Posterior vena cava (tissue), 2 donors: ENCODE data around the gene SLC22A23. TPM values are rescaled to one million over a fixed set of nuclear protein-coding genes. Genes with fewer than 3 reads are reported as not detected.

Experiments used
- DNase-seq: peaks from one replicate; pipeline ENCODE4 v3.0.0-alpha.2; 2020; ENCODE audit warnings: low spot score
- intact Hi-C, 2 donors: fragments of 100-400 bp; cut with DNase I; formaldehyde crosslinking; loops; one replicate each; pipeline versions ENCODE4 v1.14.1 to v1.14.2; 2022 to 2023
- total RNA-seq, 2 donors: library from RNA; stranded (reverse); fragmentation: NEBNext Ultra II Directional; extraction: Animal tissue kit (Norgen Biotek cat#: 25700); gene quantifications; one replicate each; pipeline ENCODE4 v1.2.1, GENCODE V29; 2021
- donor health status: DM: yes; HTN: yes; CAD: no.
- donor health status: DM: yes; HTN: yes; CAD: no.

The SLC22A23 gene
- total RNA-seq, 2 donors from 2014 or later, result 5.2 to 5.6 TPM

DNA sequence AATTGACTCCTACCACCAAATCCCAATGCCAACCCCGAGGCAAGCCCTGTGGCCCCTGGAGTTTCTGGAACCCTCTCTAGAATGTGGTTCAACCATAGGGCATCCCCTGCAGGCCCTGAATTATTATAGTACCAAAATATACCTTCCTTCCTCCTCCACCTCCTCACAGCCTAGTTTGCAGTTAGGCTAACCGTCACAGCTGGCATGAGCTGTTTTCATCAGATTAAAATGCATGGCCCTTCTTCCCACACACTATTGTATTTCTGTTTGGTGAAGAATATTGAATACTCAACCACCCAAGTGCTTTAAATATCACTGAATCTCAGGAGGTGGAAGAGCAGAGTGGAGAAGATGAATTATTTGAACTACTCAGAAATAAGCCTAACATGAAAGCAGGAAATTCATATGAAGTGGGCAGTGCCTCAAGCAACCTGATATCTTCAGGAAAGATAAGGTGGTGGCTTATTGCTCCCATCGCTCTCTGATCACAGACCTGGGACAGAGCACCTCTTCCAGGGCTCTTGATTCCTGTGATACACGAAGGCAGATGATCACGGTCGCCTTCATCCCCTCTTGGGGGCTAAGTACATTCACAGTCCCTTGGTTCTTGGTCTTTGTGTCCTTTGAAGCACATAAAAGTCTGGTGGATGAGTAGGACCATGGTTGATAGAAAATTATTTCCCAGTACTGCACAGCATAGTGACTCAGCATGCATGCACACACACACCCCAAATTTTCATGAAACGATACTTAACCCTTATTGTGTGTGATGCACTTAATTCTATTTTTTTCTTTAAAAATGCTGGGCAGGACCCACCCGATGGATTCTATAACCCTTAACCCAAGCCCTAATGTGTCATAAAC lies 107.2 kb downstream of the SLC22A23 start:
- intact Hi-C loops, result no loop called here
- peak; percentile 17 for DNase-seq

DNA sequence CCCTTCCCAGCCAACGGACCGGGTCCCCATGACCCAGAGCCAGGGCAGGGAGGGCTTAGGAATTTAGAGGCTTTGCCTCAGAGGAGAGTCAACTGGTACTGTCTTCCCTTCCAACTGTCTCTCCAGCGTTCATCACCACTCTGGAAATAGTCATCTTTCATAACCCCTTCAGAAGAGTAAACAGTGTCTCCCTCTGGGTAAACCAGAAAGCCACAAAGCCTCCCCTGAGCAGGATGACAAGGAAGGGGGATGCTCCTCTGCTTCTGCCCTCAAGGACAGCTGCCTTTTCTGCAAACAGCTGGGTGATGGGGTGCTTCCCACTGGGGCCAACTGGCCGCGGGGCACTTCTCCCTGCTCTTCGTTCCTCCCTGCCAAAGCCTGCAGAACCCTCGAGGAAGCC lies 108.0 kb downstream of the SLC22A23 start:
- intact Hi-C loops, result no loop called here

GRCh38 chr6:3347826-3348225 lies 109.0 kb downstream of the SLC22A23 start:
- intact Hi-C loops, result no loop called here
- DNase-seq, result peak; percentile 12

More for the DNA sequence above, 108.0 kb downstream of the SLC22A23 start:
- peak; percentile 40 for DNase-seq

- intact Hi-C loops, result no loop called here
- DNase-seq, result peak; percentile 22
Measured at GRCh38 chr6:3347247-3347646, 109.6 kb downstream of the SLC22A23 start.

GRCh38 chr6:3346476-3346875 lies 110.4 kb downstream of the SLC22A23 start:
- DNase-seq, result peak; percentile 37

DNA sequence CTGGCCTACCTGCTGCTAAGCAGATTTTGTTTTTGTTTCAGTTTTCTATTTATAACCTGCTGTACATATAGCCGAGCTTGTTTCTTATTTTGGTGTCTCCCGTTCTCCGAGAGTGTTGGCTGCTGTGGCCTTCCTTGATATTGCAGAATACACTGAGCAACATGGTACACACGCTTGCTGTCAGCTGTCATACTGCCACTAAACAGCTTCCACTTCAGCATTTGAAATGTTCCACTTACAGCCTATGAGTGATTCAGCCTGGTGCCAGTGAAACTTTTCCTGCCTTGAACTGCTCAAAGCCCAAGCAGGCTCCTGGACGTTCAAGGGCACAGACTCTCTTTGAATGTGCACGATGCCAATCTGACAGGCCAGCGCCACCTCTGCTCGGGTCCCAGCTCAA lies 111.0 kb downstream of the SLC22A23 start:
- DNase-seq, result no peak
- intact Hi-C loops, result no loop called here

More at GRCh38 chr6:3346476-3346875, 110.4 kb downstream of the SLC22A23 start:
- intact Hi-C loops, result no loop called here

DNA sequence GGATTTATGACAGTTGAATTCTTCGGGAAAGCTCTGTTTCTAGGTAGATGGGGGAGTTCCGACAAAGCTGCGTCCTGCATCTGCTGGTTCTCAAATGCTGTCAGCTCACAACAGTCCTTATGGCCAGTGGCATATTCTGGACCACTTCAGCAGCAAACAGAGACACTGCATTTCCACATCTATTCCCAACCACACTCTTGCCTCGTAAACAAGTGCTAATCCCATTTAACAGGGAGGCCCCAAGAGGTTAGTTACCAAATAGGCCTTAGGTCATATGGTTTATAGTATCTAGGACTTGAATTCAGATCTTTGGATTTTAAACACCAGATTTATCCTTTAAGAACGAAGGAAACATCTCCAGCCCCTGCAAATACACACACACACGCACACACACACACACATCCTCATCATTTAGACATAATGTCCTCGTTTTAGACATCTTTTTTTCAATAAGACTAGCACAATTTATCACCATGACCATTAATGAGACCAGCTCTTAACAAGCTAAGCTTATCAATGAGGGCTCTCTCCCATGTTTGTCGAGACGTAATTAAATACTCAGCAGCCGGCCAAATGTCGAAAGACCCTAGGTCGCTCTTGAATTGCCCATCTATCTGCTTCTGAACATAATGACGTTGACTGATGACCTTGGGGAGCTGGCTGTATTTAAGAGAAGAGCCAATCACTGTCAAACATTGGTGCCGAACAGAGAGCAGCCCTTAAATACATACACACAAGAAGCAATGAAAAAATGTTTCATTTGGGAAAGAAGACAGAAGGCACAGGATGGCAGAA lies 113.6 kb downstream of the SLC22A23 start:
- DNase-seq, result no peak
- intact Hi-C loops, result no loop called here

DNA sequence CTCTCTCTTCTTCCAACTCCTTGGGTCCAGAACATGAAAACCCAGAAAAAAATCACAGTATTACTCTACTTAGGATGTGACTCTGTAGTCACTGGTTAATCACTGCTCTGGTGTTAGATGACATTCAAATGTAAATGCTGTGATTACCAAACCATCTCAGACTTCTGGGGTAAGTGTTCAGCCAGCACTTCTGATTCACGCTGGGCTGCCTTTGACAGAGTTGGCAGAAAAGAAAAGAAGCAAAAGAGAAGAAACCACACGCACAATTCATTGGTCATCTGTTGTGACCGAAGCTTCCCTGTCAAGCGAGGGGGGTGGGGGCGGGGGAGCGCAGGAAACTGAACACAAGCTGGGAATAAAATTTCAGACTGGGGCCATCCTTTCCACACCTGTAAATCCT lies 115.4 kb downstream of the SLC22A23 start:
- intact Hi-C loops, result no loop called here
- DNase-seq, result peak; percentile 75

- intact Hi-C loops, result no loop called here
- peak; percentile 74 for DNase-seq
Measured at GRCh38 chr6:3340894-3341293, 116.0 kb downstream of the SLC22A23 start.

DNA sequence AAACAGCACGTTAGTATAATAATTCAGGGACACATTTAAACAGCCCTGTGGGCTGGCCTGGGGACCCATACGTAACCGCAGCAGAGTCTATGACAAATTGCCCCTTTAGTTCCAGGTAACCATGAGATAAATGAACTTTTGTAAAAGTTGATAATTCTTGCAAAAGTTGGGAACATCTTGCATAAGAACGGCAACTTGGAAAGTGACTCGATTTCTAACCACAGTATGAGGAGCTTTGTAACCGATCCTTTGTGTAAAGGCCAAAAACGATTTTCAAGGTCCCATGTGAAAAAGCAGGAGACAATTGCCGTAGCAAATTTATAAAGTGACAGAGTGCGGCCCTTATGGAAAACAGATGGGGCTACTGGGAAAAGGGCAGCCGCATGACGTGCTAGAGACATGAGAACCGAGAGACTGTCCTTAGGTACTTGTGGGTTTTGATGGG lies 116.5 kb downstream of the SLC22A23 start:
- DNase-seq, result peak; percentile 29
- intact Hi-C loops, result no loop called here

DNA sequence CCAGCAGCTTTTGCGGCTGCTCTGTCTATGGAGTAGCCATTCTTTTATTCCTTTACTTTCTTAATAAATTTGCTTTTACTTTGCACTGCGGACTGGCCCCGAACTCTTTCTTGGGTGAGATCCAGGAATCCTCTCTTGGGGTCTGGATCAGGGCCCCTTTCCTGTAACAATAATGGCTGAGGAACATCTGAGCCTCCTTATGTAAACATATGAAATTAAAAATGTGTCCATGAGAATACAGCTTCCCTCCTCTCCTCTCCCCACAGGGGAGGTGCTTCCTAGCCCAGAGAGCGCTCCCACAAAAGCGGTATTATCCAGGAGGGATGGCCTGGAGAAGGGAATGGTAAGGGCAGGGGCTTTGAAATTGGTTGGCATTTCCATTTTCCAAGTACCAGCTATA lies 117.0 kb downstream of the SLC22A23 start:
- DNase-seq, result no peak
- intact Hi-C loops, result no loop called here

DNA sequence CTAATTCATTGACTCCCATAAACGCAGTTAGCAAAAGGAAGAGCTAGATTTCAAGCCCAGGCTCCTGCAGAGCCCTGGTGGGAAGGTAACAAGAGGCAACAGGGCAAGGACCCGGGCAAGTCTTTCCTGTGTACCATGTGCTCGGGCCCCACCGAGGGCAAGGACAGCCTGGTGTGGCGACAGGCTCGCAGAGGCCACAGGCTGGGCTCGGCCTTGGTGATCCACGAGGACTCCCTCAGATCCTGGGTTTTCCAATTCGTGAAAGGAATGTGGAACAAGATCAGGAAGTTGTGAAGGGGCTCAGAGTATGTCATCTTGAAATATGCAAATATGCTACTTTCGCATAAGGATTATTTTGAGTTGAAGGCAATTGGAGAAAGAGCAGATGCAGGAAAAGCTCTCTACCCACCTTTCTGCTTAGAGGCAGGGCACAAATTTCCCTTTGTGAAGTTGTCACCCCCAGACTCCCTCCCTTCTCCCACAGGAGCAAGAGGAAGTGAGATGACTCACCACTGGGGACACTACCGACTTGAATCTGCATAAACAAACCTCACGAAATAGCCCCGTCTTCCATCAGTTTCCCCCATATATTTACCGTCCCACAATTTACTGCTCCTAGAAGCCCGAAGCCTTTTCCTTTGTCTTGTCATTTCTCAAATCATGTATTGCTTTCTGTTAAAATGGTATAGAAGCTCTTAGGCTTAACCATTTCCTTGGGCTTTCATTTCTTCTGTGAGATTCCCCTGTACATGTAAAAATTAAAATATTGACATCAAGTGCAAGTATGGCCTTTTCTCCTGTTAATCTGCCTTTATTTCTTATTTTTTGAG lies 119.1 kb downstream of the SLC22A23 start:
- intact Hi-C loops, result no loop called here
- no peak for DNase-seq

DNA sequence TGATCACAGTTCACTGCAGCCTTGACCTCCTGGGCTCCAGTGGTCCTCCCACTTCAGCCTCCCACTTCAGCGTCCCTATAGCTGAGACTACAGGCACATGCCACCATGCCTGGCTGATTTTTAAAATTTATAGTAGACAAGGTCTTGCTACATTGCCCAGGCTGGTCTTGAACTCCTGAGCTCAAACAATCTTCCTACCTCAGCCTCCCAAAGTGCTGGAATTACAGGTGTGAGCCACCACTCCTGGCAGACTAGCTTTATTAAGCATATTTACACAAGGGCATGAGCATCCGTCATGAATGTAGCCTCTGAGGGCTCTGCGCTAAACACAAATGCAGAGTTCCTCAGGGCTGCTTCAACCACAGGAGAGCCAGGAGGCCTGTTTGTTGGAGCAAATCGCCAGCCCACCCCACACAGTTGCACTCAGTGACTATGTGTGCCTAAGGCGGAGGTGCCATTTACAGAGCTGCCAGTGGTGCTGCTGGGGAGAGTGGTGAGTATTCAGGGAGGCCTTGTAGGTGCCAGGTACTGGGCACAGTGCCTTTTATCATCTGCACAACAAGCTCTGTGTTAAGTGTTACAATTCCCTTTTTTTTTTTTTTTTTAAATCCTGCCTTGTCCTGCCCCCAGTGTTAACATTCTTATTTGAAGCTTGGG lies 119.9 kb downstream of the SLC22A23 start:
- no peak for DNase-seq
- intact Hi-C loops, result no loop called here

DNA sequence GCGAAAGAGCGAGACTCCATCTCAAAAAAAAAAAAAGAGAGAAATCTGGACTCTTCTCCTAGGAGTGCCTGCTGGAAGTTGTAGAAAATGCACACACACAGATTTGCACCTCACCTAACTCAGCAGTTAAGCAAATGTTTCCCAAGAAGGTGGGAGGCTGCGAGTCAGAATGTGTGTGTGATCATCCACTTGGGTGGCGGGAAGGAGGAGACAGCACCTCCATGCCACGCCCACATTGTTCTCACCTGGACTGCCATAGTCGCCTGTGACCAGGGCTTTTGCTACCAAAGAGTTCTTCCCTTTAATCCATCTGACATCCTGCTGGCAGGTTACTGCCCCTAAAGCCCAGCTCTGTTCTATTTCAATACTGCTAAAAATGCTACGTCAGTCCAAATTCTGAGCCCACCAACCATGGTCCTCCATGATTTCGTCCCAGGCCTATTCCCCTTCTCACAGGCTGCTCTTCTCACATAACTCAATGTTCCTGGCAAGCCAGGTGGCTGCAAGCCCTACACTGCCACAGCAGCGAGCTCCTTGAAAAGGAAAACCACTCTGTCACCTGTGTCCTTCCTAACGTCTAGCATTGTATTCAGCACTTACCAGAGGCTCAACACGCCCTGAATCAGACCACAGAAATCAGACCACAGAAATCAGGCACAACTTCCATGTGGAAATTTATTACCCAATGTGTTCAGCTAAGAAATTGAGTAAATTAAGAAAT lies 120.6 kb downstream of the SLC22A23 start:
- DNase-seq, result no peak
- intact Hi-C loops, result no loop called here

DNA sequence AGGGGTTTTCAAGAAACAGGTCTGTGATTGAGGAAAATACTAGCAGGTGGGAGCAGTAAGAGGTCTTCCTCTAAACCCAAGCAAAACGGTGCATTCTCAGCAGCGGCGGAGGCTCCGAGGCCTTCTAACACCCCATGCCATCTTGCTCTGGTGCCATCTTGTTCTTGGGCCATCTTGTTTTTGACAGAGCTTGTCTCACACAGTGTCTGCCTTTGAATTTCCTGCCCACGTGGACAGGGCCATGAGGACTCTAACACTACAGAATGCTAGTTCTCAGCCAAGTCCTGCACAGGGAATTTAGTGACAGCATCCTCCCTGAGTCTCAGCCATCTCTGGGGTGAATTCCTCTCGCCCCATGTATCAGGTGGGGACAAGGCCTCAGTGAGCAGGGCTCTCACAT lies 121.7 kb downstream of the SLC22A23 start:
- intact Hi-C loops, result no loop called here
- no peak for DNase-seq

GRCh38 chr6:3334555-3334954 lies 122.3 kb downstream of the SLC22A23 start:
- intact Hi-C loops, result no loop called here
- DNase-seq, result no peak

DNA sequence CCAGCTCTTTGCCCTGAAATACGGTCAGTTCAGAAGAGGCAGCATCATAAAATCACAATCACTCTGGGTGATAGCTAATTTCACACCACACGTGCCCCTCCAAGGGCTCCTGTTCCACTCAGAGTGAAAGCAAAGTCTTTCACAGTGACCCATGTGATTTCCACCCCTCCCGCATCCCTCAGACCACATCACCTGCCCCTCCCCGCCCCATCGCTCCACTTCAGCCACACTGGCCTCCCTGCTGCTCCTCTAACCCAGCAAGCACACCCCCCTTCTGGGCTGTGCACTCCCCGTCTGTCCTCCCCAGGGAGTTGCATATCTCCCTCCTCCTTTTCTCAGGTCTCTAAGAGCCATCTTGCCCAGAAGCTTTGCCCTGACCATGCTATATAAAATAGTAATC lies 123.6 kb downstream of the SLC22A23 start:
- DNase-seq, result no peak
- intact Hi-C loops, result no loop called here

DNA sequence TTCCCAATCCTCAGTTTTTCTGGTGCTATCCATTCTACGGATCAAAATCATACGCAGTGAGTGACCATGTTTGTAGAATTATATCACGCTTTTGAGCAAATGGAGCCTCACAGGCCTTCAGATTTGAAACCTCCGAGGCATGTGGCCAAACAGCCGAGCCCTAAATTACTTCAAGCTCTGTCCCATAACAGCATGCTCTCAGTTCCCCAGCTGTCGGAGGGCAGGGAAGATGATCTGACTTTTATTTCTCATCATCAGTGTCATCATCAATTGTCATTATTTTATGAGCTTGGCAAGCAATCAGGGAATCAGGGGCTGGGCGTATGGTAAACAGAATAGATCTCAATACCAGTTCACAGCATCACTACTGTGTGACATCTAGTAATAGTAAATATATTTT lies 124.9 kb downstream of the SLC22A23 start:
- intact Hi-C loops, result no loop called here
- DNase-seq, result no peak
